LoVo (cell line): ENCODE results near the gene SDK1.

ENCODE experiments used
- DNase-seq: peaks from one replicate; pipeline ENCODE4 v3.0.0-alpha.2; 2016; ENCODE audit warnings: low spot score

SDK1 gene

DNA sequence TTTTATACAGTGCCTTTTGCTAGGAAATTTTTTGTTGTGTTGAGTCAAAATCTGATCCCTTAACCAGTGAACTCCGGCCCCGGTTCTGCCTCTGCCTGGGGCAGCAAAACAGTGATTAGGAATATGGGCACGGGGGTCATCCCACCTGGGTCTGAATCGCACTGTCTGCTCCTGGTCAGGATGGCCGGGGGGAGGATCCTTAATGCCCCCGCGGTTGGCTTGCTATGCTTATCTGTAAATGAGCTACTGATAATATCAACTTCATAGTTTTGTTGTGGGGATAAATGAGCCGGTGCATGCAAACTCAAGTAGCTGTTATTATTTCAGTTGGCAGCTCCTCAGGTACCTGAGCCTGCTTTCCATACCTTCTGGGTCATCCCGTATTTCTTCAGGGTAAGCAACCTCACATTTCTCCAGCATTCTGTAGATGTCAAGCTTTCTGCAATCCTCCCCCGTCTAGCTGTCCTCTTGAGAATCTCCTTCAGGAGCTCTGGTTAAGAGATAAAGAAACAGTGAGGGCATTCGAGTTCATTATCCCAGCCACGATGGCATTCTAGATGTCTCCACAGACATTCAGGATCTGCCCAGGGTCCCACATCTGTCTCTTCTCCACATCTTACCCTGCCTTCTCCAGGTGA lies 592.2 kb downstream of the SDK1 start:
- DNase-seq: no peak

DNA sequence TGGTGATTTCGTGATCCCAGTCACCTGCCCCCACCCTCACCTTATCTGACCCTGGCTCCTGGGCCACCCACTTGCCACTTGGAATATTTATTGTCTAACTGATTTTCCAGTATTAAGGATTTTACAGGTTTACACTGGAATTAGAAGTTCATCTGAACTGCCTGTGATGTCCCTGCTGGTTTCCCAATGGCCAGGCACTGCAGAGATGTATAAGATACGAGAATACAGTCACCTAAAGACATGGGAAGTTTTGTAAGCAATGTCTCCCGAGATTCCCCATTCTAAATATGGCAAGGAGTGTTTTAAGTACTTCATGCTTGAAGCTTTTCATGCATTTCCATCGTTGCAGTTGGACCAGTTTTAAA lies 592.7 kb downstream of the SDK1 start:
- DNase-seq: no peak

- DNase-seq: no peak
Measured at GRCh38 chr7:3895341-3896116, 594.5 kb downstream of the SDK1 start.

DNA sequence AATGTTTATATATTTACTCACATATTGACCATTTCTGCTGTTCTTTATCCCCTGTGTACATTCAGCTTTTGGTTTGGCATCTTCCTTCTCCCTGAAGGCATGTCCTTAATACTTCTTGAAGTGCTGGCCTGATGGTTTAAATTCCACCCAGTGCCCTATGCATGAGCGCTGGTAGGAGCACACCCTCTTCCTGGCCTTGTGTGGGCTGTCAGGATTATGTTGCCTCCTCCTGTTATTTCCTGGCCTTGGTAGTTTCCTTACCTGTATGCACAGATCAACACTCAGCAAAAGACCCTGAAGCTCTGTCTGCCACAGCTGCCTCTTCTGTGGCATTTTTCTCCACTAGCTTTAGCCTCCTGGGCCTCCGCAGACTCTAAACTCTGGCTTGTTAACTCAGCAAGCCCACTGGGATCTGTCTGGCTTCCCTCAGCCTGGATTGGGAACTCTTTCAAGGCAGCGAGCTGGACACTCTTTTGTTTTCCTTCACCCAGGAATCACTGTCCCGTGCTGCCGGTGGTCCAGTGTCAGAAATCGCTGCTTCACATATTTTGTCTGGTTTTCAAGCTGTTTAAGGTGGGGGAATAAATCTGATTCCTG lies 595.2 kb downstream of the SDK1 start:
- no peak for DNase-seq

- peak; percentile 50 for DNase-seq
Measured at GRCh38 chr7:3897430-3898372, 596.6 kb downstream of the SDK1 start.

DNA sequence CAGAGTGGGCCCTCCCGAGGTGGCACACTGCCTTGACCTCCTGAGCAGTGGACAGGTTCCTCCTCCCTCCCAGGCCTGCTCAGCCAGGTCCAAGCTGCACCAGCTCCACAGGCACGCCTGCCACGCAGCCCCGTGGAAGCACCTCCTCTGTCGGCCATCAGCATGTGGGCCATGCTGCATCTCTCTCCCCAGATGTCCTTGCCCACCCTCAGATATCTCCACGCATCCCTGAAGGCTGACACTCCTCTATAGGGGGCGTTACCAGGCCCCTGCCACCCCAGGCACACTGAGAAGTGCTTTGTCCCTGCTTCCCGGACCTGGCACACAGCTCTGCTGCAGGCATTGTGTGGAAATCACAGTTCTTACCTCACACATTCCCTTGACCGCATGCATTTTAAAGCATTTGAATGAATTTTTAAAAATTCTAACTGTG lies 598.5 kb downstream of the SDK1 start:
- no peak for DNase-seq

DNA sequence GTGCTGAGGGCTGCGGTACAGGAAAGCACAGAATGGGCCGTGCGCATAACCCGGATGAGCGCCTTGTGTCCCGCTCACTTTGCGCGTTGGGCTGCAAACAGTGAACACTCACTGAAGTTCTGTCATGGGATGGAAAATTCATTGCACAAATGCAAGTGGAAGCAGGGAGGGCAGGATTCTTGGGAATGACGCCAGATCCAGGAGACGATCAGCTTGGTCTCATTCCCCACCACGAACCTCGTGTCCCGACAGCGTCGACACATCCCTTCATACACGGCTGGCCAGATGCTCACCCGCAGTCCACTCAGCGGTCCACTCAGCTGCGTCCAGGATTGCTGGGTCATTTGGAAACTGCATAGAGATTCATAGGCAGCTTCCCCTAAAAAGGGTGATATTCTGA lies 607.1 kb downstream of the SDK1 start:
- no peak for DNase-seq

GRCh38 chr7:3909128-3909527 lies 608.1 kb downstream of the SDK1 start:
- no peak for DNase-seq

GRCh38 chr7:3910054-3910453 lies 609.0 kb downstream of the SDK1 start:
- DNase-seq: no peak

- no peak for DNase-seq
Measured at GRCh38 chr7:3911685-3912084, 610.6 kb downstream of the SDK1 start.

- no peak for DNase-seq
Measured at GRCh38 chr7:3912291-3912690, 611.2 kb downstream of the SDK1 start.

DNA sequence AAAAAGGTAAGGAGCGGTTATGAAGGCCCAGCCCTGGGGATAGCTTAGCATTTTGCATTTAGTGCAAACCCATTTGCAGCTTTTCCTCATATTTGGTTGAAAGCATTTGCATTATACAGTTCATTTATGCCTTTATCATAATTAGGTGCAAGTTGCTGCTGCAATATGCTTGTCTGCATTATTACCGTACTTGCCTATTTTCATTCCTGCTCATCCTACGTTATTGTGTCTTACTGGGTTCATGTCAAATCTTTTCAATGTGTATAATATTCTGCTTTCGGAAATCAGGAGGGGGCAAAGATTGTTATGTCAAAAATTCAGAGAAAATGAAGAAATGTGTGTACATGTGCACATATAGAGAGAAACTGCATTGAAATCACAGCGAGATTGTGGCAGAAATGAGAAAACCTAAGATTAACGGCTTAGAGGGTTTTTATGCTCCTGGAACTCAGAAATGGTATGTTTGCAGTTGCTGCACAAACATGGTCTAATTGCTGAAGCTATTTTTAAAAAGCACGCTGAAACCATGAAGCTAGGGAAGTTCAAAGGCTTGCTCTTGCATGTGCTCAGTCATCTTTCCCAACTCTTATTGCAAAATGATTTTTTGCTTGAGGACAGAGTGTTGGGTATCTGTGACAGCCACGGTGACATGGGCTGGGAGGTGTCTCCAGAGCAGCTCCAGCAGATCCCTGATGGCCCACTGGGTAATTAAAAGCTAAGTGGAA lies 613.2 kb downstream of the SDK1 start:
- no peak for DNase-seq

DNA sequence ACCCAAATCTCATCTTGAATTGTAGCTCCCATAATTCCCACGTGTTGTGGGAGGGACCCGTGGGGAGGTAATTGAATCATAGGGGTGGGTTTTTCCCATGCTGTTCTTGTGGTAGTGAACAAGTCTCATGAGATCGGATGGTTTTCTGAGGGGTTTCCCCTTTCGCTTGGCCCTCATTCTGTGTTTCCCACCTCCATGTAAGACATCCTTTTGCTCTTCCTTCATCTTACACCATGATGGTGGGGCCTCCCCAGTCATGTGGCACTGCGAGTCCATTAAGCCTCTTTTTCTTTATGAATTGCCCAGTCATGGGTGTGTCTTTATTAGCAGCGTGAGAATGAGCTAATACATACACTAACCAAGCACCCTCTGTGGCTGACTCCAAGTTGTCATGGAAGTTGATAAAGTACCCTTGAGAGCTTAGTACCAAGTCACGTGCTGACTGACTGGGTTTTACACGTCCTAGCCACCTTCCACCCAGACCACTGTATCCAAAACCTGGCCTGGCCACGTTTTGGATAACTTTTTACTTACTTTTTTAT lies 614.4 kb downstream of the SDK1 start:
- no peak for DNase-seq

GRCh38 chr7:3916146-3916545 lies 615.1 kb downstream of the SDK1 start:
- DNase-seq: no peak

GRCh38 chr7:3917436-3917835 lies 616.4 kb downstream of the SDK1 start:
- no peak for DNase-seq

DNA sequence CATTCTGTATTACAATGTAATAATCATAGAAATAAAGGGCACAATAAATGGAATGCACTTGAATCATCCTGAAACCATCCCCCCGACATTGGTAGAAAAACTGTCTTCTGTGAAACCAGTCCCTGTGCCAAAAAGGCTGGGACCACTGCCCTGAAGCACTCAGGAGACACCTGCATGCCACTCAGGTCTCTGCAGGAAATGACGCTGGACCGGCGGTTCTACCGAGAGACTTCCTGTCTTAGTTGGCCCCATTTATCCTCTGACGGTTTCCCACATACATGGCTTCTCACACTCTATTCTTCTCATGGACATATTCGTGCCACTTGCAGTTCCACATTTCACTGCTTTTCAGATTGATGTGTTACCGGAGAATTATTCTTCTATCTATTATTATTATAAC lies 617.5 kb downstream of the SDK1 start:
- no peak for DNase-seq

GRCh38 chr7:3922175-3922635 lies 621.2 kb downstream of the SDK1 start:
- DNase-seq: peak; percentile 43

DNA sequence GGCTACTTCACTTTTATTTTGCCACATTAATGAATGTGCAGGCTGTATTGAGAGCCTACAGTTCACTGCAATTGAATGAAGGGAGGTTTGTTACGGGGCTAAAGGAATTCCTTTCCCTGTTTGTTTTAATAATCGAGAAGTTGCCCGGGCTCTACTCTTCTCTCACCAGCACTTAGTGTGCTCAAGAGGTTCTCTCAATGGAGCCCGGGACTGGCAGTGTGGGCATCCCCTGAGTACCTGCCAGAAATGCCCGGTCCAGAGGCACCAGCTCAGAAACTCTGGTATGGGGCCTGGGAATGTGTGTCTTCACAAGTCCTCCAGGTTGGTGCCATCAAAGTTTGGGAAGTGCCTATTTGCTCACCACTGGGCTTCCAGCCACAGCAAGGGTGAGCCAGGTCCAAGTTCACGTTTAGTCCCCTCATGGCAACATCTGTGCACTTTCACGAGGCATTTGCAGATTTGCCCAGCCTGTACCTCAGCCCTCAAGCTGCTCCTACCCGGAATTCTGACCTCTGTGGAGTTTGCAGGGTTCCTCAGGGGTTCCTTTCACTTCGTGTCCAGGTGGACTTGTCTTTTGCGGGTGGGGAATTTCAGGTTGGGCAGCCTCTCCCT lies 622.4 kb downstream of the SDK1 start:
- no peak for DNase-seq

- no peak for DNase-seq
Measured at GRCh38 chr7:3924277-3924676, 623.2 kb downstream of the SDK1 start.

GRCh38 chr7:3927446-3928110 lies 626.5 kb downstream of the SDK1 start:
- no peak for DNase-seq
